Epithelial cell of prostate (primary cell): ENCODE data around the gene SERINC3.
"Not testable (repeated sequence)": the region's sequence is repeated elsewhere in the genome, so short reads cannot be mapped to it uniquely, and the experiment has no call there.

Source experiments
- DNase-seq: peaks from one replicate; pipeline ENCODE4 v3.0.0-alpha.2; 2011; ENCODE audit warnings: low read depth, low spot score
- H3K27ac ChIP-seq: fragments of 450-650 bp; 2 replicates; pipeline ENCODE4 v1.5.1; 2017; ENCODE audit warnings: mild to moderate bottlenecking

The SERINC3 gene

DNA sequence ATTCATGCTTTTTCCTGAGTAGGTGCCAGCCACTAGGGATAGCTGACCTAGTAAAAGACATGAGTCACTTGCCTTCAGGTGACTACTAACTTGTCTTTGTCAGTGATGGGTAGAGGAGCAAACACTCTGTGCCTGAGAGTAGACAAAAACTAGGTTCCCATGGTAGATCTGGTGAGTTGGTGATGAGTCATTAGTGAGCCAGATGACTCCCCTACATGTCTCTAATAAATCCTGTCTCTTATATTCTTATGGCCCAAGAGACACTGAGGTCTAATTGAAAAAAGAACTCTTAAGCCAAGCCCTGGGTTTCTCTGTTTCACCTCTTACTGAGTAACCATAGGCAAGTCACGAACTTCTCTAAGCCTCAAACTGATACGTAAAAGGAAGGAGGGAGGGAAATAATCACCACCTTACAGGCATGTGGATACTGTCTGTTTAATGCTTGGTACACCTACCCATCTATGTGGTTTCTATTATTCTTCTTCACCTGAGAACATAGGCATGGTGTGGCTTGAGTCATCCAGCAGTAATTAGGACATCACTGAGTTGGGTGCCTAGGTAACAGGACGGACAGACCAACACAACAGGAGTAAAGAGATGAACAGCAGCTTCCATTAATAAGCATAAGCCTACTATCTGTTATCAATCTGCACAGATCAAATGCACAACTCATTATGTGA is 25.9 kb downstream of the SERINC3 start:
- peak; percentile 99 for DNase-seq
- H3K27ac ChIP-seq = peak overlapping the region; percentile 99

DNA sequence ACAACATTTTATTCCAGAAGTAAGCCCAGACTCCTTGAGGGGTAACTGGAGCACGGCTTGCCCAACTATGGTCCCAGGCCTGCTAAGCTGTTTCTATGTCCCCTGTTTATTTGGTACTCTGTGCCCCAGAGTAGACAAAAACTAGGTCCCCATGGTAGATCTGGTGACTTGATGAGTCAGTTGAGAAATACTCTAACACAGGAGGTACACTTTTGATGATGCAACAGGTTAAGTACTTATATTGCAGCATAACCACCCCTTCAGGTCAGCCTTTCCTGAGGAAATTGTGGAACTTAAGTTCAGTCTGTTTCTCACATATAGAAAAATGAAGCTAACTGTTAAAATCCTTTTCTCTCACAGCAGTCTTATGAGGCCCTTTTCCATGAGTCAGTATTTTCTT is 26.6 kb downstream of the SERINC3 start:
- peak overlapping the region; percentile 99 for H3K27ac ChIP-seq
- peak; percentile 89 for DNase-seq

DNA sequence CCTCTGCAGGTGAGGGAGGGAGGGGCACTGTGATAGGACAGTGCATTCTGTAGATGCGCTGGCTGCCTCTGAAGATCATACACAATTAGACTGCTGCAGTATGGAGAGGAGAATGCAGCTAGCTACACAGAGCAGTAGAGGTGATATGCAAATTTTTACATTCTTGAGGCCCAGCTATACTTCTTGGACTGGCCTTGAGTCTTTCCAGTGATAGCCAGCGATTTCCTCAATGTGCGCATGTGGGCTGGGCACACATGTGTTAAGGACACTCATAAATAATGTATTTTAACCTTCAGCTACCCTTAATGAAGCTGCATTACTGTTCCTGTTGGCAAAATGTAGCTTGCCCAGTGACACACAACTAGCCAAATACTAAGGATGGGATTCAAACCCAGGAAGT is 27.2 kb downstream of the SERINC3 start:
- no peak for DNase-seq
- H3K27ac ChIP-seq = peak overlapping the region; percentile 99

DNA sequence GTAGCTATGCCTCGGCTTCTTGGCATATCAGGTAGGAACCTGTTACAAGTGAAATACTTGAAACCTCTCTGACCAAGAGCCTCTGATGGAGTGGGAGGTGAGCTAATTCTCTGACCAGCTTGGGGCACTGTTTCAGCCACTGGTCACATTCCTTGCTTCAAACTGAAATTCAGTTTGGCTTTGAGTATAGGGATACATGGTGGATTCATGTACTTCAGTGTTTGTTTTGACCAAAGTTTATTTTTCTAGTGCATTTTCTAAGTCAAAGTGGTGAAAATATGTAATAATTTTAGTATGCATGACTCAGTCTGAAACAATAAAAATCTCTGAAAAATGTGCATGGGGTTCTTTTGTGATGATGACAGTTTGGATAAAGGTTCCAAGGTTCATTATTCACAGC is 27.6 kb downstream of the SERINC3 start:
- H3K27ac ChIP-seq = peak overlapping the region; percentile 99
- no peak for DNase-seq

DNA sequence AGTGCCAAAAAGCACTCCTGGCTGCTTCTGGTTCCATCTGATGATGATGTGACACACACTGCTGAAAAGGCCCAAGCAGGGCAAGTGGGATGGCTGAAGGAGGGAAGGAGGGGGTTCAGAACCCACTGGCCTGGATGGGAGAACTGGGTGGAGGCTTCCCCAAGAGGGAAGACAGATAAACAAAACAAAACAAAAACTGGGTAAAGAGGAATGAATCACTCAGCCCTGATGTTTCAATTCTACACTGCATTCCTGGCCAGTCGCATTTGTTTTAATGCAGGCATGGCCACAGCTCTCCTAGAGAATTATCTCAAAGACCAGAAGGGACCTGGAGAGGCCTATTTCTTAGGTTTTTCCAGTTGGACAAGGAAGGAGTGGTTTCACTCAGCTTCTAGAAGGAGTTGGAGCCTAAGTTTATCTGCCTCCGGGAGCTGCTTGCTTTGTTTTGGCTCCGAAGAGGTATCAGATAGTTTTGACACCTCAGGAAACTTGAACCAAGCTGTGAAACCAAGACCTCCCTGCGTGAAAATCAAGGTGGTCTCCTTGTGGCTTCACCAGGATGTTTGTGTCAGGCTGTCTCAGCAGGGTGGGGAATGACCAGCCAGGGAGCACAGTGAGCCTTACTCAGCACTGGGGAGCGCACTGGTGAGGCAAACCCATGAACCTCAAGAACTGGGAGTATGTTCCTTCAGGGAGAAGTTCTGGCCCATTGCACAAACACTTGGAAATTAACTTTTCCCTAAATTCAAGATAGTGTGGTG is 30.1 kb downstream of the SERINC3 start:
- DNase-seq = no peak
- peak overlapping the region; percentile 52 for H3K27ac ChIP-seq

DNA sequence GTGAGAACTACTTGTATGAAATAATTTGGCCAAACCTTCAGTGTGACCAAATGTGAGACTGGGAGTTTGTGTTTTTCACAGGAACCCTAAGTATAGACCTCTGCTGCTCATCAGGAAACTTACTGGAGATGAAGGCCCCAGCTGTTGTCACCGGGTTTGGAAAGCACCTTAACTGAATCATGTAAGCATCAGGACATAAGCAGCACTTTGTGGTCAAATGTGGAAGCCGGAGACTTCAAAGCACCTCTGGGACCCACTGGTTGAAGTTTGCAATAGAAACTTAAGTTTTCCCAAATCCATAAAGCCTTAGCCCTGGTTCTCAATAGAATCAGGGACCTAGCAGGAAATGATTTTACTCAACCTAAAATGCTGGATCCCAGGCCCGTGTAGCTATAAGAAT is 31.9 kb downstream of the SERINC3 start:
- no peak for DNase-seq
- no peak overlapping the region for H3K27ac ChIP-seq

DNA sequence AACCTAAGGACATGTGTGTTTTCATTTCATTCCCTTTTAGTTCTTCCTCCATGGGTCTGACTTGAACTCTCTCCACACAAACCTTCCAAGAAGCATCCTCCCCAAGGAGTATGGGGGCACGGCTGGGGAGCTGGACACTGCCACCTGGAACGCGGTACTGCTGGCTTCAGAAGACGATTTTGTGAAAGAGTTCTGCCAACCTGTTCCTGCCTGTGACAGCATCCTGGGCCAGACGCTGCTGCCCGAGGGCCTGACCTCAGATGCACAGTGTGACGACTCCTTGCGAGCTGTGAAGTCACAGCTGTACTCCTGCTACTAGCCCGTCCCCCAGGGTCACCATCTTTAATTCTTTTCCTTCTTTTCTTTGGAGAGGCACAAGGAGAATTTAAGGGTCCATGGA is 32.6 kb downstream of the SERINC3 start:
- no peak overlapping the region for H3K27ac ChIP-seq
- DNase-seq = no peak

DNA sequence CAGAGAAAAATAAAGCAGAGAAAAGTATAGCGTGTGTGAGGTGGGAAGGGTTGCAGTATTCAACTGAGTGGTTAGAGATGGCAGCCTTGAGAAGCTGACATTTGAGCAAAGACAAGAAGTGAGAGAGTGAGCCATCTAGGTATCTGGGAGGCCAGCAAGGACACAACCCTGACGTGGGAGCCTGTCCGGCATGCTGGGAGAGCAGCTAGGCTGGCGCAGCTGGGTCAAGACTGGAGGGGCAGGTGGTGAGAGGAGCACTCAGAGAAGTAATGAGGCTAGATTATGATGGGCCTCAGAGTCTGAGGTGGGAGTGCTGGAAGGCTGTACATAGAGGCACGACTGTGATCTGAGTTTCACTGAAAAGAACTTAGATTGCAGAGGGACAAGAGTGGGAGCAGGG is 33.3 kb downstream of the SERINC3 start:
- DNase-seq = no peak

DNA sequence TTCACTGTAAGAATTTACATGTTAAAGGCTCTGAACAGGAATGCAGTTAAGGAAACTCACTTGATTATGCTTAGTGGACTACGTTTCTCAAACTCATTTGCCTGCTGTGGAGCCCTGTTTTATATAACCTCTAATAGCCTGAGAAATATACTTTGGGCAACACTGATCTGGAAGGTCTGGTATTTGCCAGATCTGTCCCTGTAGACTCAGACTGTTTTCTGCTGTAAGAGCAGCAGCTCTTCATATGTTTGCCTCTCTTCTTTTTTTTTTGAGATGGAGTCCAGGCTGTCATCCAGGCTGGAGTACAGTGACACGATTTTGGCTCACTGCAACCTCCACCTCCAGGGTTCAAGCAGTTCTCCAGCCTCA is 36.1 kb downstream of the SERINC3 start:
- no peak for DNase-seq
- no peak overlapping the region for H3K27ac ChIP-seq

More for the DNA sequence above, 33.3 kb downstream of the SERINC3 start:
- H3K27ac ChIP-seq = no peak overlapping the region

DNA sequence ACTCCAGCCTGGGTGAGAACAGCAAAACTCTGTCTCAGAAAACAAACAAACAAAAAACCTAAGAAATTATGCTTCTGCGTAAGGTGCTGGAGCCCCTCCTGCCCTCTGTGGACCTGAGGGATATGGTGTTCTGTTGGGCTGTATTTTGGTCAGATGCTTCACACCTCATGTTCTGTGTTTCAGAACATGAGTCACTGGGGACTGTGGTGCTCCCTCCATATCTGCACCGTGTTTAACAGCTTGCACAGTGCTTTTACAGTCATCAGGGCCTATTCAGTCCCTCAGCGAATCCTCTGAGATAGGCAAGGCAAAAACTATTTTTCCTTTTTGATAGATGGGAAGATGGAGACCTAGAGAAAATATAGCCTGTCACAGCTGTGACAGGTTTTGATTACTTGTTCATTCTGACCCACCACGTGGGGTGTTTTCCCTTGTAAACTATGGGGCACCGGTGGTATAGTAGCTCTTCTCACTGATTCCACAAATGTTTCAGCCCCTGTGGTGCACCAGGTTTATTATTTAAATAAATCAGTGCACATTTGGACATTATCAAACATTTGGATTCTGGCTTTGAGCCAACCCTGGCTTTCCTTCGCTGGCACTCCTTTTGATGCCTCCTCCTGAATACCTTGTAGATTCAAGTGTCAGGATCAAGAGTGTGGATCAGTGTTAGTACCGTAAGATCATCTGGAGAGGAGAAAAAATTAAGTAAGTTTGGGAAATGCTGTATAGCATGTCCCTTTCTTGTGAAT is 36.6 kb downstream of the SERINC3 start:
- H3K27ac ChIP-seq = no peak overlapping the region
- DNase-seq = no peak

DNA sequence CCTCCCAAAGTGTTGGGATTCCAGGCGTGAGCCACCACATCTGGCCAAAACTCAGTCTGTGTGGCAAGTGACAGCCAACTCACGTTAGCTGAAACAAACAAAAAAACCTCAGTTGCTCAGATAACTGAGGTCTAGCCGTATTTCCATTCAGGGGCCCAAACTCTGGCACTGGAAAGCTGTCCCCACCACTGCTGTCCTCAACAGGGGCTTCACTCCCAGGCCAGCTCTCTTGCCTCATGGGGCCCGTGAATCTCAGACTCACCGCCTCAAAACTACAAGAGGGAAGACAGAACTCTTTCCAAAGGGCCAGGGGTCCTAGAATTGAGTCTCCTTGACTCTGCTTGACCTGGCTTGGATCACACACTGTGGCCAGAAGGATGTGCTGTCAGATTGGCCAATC is 38.8 kb downstream of the SERINC3 start:
- H3K27ac ChIP-seq = no peak overlapping the region

DNA sequence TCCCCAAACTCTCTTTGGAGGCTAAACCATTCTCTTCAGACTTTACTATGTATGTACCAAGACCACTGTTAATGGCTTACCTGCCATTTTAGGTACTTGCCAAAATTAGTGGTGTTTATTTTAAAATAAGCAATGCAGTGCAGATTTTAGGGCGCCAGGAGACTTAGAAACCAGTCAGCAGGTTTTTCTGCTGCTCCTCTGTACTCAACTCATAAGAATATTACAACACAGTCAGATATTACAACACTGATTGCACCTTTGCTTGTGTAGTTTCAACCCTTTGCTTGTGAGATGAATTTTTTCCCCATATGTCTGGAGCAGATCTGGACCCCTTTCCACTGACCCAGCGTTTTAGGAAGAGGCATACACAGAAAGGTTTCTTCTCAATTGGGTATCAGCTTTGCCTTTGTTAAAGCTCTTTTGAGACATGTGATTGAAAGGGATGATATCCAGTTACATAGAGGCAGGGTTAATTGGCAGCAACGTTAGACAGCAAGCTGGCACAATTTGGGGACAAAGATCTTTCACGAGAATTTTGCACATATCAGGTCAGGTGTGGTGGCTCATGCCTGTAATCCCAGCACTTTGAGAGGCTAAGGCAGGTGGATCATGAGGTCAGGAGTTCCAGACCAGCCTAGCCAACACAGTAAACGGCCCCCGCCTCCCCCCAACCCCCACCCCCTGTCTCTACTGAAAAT is 40.0 kb downstream of the SERINC3 start:
- H3K27ac ChIP-seq = no peak overlapping the region
- DNase-seq = no peak

More for the DNA sequence above, 38.8 kb downstream of the SERINC3 start:
- no peak for DNase-seq

DNA sequence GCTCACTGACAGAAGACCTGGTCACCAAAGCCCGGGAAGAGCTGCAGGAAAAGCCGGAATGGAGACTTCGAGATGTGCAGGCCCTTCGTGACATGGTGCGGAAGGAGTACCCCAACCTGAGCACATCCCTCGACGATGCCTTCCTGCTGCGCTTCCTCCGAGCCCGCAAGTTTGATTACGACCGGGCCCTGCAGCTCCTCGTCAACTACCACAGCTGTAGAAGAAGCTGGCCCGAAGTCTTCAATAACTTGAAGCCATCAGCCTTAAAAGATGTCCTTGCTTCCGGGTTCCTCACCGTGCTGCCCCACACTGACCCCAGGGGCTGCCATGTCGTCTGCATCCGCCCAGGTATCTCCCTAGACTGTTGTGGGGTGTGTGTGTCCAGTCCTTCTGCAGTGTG is 41.8 kb downstream of the SERINC3 start:
- no peak for DNase-seq
- H3K27ac ChIP-seq = no peak overlapping the region

DNA sequence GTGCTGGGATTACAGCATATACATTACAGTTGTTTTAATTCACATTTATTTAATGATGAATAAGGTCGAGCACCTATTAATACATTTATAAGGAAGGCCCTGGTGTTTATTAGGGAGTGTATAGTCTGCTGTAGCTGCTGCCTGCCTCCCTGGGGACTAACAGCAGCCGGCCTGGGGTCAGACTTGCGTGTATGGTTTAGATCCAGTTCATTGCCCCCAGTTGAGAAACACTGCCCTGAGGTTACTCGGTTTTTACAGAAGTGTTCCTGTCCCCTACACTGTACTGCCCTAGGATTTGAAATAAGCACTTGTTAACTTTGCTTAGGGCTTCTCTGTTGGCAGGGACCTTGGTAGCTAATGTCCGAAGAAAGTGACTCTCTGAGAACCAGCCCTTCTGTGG is 42.2 kb downstream of the SERINC3 start:
- no peak for DNase-seq
- H3K27ac ChIP-seq = no peak overlapping the region

DNA sequence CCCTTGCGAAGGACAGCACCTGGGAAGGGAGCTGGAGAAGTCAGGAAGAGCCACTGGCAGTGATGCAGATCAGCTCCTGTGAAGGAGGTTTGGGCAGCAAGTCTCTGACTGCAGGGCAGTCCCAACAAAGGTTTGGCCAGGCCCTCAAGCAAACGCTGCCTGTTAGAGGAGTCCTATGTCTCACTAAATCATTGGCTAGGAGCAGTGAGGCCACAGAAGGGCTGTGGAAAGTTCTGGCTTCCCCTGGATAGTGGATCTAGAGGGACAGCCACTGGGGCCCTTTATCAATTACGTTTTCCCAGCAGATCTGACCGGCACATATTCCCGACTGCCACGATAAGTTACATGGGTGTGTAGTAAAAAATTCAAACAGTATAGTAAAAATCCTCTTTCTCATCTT is 43.7 kb downstream of the SERINC3 start:
- no peak for DNase-seq
- peak overlapping the region; percentile 78 for H3K27ac ChIP-seq

DNA sequence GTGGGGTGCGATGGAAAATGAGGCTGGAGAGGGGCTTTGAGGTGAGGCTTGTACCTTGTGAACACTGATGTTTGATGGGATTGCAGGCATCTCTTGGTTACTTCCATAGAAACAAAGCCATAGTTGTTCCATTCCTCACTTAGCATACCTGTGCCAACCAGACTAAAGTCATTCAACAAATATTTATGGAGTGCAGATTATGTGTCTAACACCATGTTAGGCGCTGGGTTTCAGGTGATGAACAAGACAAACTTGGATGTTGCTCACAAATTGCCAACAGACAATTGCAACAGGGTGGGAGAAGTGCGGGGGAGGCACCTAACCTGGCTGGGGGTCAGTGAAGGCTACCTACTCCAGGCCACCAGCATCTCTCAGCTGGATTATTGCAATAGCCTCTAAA is 44.7 kb downstream of the SERINC3 start:
- DNase-seq = no peak
- H3K27ac ChIP-seq = peak overlapping the region; percentile 78

DNA sequence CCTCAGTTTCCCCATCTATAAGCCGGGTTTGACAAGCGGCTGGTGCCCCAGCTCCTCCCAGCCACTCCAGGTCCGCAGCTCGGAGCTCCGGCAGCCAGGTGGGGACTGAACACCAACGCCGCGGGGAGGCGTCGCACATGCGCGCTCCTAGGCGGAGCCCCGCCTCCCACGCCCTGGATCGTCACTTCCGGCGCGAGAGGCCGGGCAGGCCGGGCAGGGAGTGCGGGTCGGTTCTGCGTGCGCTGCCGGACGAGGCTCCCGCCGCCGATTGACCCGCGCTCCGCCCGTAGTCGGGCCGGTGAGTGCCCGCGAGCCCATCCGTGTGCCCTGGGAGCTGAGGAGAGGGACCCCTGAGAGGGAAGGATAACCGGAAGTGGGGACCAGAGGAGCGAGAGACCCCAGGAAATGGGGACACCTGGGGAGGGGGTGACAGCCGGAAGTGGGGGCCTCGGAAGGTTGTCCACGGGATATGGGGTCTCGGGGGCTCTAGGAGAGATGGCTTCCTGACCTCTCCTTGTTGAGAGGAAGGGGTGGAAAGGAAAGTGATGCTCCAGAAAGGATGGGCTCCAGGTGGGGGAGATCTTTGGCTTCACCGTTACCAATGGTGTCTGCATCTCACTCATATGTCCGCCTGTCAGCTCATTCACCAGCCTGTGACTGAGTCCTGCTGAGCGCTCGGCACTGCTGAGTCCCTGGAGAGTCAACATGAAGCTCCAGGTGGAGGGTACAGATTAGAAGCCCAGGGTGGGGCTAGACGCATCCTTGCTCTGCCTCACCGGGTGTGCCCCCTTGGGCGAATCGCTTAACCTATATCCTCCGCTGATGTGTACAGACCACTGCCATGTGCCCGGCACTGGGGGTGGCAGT is 45.9 kb downstream of the SERINC3 start, which contains the start of gene TTPAL:
TTPAL (plus strand) TSS at position 181 of the 867 bp plus-strand sequence. CDS start 4,126 bp downstream, outside the sequence.
- H3K27ac ChIP-seq = peak within 1 kb of the TSS; percentile 78
- peak; percentile 53 for DNase-seq

DNA sequence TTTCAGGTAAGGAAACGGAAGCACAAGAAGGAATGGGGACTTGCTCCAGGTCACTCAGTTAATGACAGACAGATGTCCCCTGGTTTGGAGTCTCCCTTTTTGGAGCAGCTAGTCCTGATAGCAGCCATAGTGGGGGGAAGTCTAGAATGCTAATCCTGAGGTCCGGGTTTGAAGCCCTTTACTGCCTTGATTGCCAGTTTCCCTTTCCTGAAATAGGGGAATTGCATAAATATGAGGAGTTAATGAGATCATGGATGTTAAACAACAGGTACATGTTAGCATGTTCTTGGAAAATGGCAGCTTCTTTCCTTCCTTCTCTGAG is 46.5 kb downstream of the SERINC3 start:
- H3K27ac ChIP-seq = peak overlapping the region; percentile 78
- no peak for DNase-seq

DNA sequence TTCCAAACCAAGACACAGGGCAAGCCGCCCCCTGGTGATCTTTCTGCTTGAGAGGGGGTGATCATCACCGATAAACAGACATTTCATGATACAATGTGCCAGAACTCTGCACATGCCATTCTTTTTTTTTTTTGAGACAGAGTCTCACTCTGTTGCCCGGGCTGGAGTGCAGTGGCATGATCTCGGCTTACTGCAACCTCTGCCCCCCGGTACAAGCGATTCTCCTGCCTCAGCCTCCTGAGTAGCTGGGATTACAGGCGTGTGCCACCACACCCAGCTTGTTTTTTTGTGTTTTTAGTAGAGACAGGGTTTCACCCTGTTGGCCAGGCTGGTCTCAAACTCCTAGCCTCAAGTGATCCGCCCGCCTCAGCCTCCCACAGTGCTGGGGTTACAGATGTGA is 49.6 kb downstream of the SERINC3 start:
- not testable (repeated sequence) for DNase-seq, H3K27ac ChIP-seq

DNA sequence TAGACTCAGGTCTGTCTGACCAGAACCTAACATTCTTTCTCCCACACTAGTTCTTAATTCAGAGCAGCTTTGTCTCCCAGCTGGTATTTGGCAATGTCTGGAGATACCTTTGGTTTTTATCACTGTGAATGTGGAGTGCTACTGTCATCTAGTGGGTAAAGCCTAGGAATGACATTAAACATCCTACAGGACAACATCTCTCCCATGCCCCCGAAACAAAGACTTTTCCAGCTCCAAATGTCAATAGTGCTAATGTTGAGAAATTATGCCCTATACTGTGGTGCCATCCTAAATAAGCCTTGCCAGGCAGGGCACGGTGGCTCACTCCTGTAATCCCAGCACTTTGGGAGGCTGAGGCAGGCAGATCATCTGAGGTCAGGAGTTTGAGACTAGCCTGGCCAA is 50.4 kb downstream of the SERINC3 start:
- no peak for DNase-seq
- no peak overlapping the region for H3K27ac ChIP-seq
